Uterus (tissue), 2 donors: ENCODE results near the gene VSIR.

Experiments
- POLR2A ChIP-seq, 2 donors: fragments of 450-650 bp; IDR thresholded peaks; one replicate each; pipeline ENCODE4 v1.6.1; 2016; ENCODE audit warnings: antibody characterized with exemption in 2 of 2, mild to moderate bottlenecking in 1 of 2, moderate library complexity in 1 of 2
- TF ChIP-seq, protein P1 (sequence below), 4 experiments: fragments of 200-600 bp in 2 of 4; fragments of 450-650 bp in 2 of 4; sonication (generic) in 2 of 4; IDR thresholded peaks; one replicate each; pipeline ENCODE4 v1.5.1; 2016 to 2019; ENCODE audit warnings: antibody characterized with exemption in 4 of 4, mild to moderate bottlenecking in 2 of 4, moderate library complexity in 1 of 4

DNA sequence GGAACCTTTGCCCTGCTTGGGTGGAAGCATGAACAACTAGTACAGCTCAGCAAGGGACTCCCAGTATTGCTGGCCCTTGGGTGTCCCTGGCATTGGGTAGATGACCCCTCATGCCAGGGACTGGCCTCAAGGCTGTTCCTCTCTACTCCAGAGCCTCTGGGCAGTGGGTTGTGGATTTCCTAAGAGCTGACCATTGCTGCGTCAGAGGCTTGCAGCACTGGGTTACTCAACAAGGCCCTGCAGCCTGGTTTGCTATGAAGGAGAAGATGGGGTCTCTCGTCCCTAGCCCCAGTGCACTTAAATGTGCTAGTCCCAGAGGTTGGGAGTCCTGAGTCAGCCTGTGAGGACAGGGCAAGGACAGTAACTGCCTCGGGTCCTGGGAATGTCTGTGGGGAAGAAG is 2.5 kb downstream of the VSIR start:
- TF ChIP-seq, protein P1, sequence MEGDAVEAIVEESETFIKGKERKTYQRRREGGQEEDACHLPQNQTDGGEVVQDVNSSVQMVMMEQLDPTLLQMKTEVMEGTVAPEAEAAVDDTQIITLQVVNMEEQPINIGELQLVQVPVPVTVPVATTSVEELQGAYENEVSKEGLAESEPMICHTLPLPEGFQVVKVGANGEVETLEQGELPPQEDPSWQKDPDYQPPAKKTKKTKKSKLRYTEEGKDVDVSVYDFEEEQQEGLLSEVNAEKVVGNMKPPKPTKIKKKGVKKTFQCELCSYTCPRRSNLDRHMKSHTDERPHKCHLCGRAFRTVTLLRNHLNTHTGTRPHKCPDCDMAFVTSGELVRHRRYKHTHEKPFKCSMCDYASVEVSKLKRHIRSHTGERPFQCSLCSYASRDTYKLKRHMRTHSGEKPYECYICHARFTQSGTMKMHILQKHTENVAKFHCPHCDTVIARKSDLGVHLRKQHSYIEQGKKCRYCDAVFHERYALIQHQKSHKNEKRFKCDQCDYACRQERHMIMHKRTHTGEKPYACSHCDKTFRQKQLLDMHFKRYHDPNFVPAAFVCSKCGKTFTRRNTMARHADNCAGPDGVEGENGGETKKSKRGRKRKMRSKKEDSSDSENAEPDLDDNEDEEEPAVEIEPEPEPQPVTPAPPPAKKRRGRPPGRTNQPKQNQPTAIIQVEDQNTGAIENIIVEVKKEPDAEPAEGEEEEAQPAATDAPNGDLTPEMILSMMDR (IDR thresholded peaks at IDR 0.05), result no peak
- no peak for TF ChIP-seq POLR2A (IDR thresholded peaks at IDR 0.05)
